ENCODE data around the gene KHK.

KHK gene

GRCh38 chr2:27130396-27130795, 43.8 kb downstream of the KHK start:
- DNase-seq: no peak

GRCh38 chr2:27131429-27131828, 44.9 kb downstream of the KHK start:
- DNase-seq: no peak

GRCh38 chr2:27133195-27133875, 46.8 kb downstream of the KHK start:
- peak; percentile 23 for DNase-seq

GRCh38 chr2:27133905-27134780, 47.6 kb downstream of the KHK start, which contains the start of gene PREB:
PREB (minus strand) TSS chr2:27134636; CDS start chr2:27134421, 215 bp downstream.
- DNase-seq: peak; percentile 99

- no peak for DNase-seq
These were observed 48.4 kb downstream of the KHK start for GRCh38 chr2:27134781-27135477.

GRCh38 chr2:27135478-27135955, 48.9 kb downstream of the KHK start:
- no peak for DNase-seq

GRCh38 chr2:27136751-27137150, 50.2 kb downstream of the KHK start:
- DNase-seq: no peak

GRCh38 chr2:27137322-27137935, 50.9 kb downstream of the KHK start:
- no peak for DNase-seq

GRCh38 chr2:27138111-27138510, 51.5 kb downstream of the KHK start:
- DNase-seq: no peak

GRCh38 chr2:27139310-27139709, 52.7 kb downstream of the KHK start, which contains the start of gene PRR30:
PRR30 (minus strand) TSS chr2:27139410; CDS start chr2:27138329, 1,081 bp downstream.
- DNase-seq: no peak

- DNase-seq: no peak
These were observed 56.7 kb downstream of the KHK start for GRCh38 chr2:27143285-27143684.

GRCh38 chr2:27145682-27146081, 59.1 kb downstream of the KHK start:
- DNase-seq: no peak

- no peak for DNase-seq
These were observed 61.4 kb downstream of the KHK start for GRCh38 chr2:27147935-27148334.

GRCh38 chr2:27148801-27149439, 62.3 kb downstream of the KHK start, which contains the start of gene TCF23:
TCF23 (plus strand) TSS chr2:27149004; CDS start chr2:27149134, 130 bp downstream.
- DNase-seq: no peak

- DNase-seq: no peak
These were observed 63.2 kb downstream of the KHK start for GRCh38 chr2:27149570-27150405.

All from CD4-positive, alpha-beta T cell treated with Interleukin-6 for 4 hours (primary cell).